BJ (cell line): ENCODE data around the gene LARP1B. TPM values are rescaled to one million over a fixed set of nuclear protein-coding genes. Genes with fewer than 3 reads are reported as not detected.
"Not testable (repeated sequence)": the region's sequence is repeated elsewhere in the genome, so short reads cannot be mapped to it uniquely, and the experiment has no call there.

Experiments
- CTCF ChIA-PET: fragments of 350-600 bp; formaldehyde crosslinking; extraction: SDS; loops from one replicate; lab custom pipeline; 2021; ENCODE audit warnings: antibody characterized with exemption, inconsistent platforms; lab: Yijun Ruan, JAX
- POLR2A ChIA-PET: fragments of 300-600 bp; sonication (Branson Sonifier 250); formaldehyde crosslinking; extraction: SDS; loops from one replicate; lab custom pipeline; 2021; ENCODE audit warnings: antibody characterized with exemption; lab: Charles Lee
- DNase-seq: peaks from one replicate; pipeline ENCODE4 v3.0.0-alpha.2; 2011; ENCODE audit warnings: low read depth
- H3K27me3 ChIP-seq: 2 replicates; pipeline ENCODE4 v1.6.0; 2011; ENCODE audit warnings: low read length; ENCODE audit not compliant: control insufficient read depth, insufficient read depth
- H3K36me3 ChIP-seq: 2 replicates; pipeline ENCODE4 v1.5.1; 2011; ENCODE audit warnings: low read length; ENCODE audit not compliant: control insufficient read depth, insufficient read depth
- H3K4me3 ChIP-seq: 2 replicates; pipeline ENCODE4 v1.5.1; 2011; ENCODE audit warnings: low read depth, mild to moderate bottlenecking, control low read depth, low read length
- CTCF ChIP-seq: IDR thresholded peaks from 2 replicates; pipeline ENCODE4 v1.5.1; 2011; ENCODE audit warnings: low read depth, mild to moderate bottlenecking, control low read depth, inconsistent platforms, low read length, moderate library complexity; ENCODE audit not compliant: insufficient read depth
- polyA plus RNA-seq: library from polyadenylated mRNA; depleted of rRNA; stranded (reverse); fragments of >200 nt; gene quantifications from 2 replicates; pipeline ENCODE4 v1.2.3, GENCODE V29; 2011

LARP1B gene
- polyA plus RNA-seq, 1 experiment = 4.5 TPM

- POLR2A ChIA-PET, H3K4me3 ChIP-seq, H3K27me3 ChIP-seq, H3K36me3 ChIP-seq, DNase-seq: not testable (repeated sequence)
- CTCF ChIA-PET = interaction anchor here (1.4 kb wide), 1 partner anchor 8 kb away, joined by 4 read pairs; no protein-coding TSS in a partner anchor
Measured at GRCh38 chr4:128051229-128051628, 9.9 kb upstream of the LARP1B start.

DNA sequence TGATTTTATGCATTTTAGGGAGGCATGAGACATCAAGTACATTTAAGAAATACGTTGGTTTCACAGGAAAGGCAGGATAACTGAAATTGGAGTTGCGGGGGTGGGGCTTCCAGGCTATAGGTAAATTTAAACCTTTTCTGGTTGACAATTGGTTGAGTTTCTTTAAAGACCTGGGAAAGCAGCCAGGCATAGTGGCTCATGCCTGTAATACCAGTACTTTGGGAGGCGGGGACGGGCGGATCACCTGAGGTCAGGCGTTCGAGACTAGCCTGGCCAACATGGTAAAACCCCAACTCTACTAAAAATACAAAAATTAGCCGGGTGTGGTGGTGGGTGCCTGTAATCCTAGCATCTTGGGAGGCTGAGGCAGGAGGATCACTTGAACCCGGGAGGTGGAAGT lies 6.2 kb upstream of the LARP1B start:
- POLR2A ChIA-PET = not testable (repeated sequence)

GRCh38 chr4:128055441-128056206 lies 5.5 kb upstream of the LARP1B start:
- POLR2A ChIA-PET, H3K4me3 ChIP-seq, H3K27me3 ChIP-seq, DNase-seq, H3K36me3 ChIP-seq, CTCF ChIA-PET: not testable (repeated sequence)

More for the DNA sequence above, 6.2 kb upstream of the LARP1B start:
- H3K36me3 ChIP-seq, H3K27me3 ChIP-seq, H3K4me3 ChIP-seq, CTCF ChIA-PET, DNase-seq: not testable (repeated sequence)

DNA sequence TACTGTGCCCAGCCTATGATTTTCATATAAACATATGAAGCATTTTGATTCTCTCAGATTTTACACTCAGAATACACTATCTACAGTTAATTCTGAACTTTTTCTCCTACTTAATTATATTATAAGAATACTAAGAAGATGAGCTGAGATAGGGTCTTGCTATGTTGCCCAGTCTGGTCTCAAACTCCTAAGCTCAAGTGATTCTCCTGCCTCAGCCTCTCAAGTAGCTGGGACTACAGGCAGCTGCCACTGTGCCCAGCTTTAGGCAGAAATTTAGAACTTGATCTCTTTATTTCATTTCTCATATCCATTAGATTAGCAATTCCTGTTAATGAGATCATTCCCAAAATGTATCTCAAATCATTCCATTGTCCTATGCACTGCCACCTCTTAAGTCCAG lies 4.7 kb upstream of the LARP1B start:
- H3K4me3 ChIP-seq = no peak overlapping the region
- no peak for TF ChIP-seq CTCF
- CTCF ChIA-PET = no interaction called here
- no peaks in the 10 kb centered on the region for H3K36me3 ChIP-seq
- no peaks in the 10 kb centered on the region for H3K27me3 ChIP-seq
- POLR2A ChIA-PET = no interaction called here
- DNase-seq = no peak

DNA sequence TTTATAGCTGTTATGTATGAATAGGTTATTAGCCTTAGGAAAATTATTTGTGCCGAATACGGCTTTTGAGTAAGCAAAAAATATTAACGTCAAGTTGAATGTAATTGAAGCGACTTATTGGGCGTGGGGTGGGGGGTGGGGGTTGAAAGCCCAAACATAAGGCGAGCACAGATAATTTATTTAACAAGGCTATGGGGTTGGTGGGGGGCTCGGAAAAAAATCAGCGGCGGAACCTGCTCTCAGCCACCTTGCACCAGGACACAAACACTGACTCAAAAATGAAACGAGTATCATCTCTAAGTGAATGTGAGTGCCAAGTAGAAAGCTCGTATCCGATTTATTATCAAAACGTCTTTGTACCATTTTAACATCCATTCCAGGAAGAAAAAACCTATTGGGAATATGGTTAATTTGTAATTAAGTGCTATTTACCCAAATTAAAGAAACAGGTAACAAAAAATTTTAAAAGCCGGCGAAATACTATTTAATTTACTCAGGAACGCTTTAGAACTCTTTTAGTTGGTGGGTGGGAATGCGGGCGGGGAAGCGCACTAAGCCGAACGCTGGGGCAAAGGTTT lies 902 bp upstream of the LARP1B start:
- POLR2A ChIA-PET = interaction anchor here (0.6 kb wide), 1 partner anchor 182 kb away, joined by 3 read pairs; no protein-coding TSS in a partner anchor
- peak overlapping the region; percentile 91 for H3K4me3 ChIP-seq
- no peaks in the 10 kb centered on the region for H3K36me3 ChIP-seq
- no peak for TF ChIP-seq CTCF
- DNase-seq = no peak
- no peaks in the 10 kb centered on the region for H3K27me3 ChIP-seq
- CTCF ChIA-PET = interaction anchor here (0.6 to 1.2 kb wide), 3 partner anchors 9 to 452 kb away, joined by 3 to 4 read pairs (median 3); no protein-coding TSS in a partner anchor

DNA sequence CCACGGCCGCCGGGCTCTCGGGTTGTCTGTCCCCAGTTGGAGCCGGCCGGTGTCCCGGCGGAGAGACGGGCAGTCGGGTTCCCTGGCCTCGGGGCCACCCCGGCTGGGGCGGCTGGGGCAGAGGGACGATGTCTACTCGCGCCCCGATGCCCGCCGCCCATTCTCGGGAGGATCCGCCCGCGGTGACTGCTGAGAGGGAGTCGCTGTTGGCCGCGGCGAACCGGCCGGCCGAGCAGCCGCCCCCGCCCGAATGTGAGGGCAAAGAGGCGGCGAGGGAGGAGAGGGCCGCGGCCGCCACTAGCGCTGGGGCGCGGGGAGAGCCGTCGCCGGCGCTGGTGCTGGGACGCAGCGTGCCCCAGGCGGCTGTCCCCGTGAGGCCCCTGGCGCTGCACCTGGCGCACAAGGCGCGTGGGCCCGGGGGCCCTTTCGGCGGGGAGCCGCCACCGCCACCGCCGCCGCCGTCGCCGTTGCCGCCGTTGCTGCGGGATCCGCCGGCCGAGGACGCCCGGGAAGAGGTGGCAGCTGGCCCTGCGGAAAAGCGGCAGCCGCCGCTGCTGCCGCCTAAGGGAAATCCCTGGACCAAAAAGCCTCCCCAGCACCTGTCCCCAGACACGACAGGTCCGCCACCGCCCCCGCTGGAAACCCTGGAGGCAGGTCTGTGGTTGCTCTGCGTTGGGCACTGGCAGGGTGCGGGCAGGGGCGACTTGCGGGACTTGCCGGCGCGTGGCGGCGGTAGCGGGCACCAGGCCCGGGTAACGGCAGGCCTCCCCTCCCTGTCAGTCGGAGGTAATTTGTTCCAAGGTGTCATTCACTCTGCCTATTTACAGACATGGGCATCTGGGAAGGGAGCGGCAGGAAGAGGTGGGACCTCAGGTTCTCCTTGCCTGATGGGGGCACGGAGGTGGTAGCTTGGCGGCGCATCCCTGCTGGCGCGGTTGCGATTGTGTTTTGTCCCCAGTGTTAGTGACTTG lies 739 bp downstream of the LARP1B start:
- Histone ChIP-seq H3K4me3 (peak overlapping the region; percentile 91), H3K27me3 (no peaks in the 10 kb centered on the region), H3K36me3 (no peaks in the 10 kb centered on the region)
- DNase-seq = no peak
- TF ChIP-seq CTCF = peak; percentile 24; the same call in 1 of the 2 replicates
- ChIA-PET POLR2A (interaction anchor here (0.6 to 0.9 kb wide), 2 partner anchors 97 to 238 kb away, joined by 3 to 4 read pairs; partner anchors contain the start of genes ABHD18 and MFSD8), CTCF (interaction anchor here (0.8 to 1.4 kb wide), 2 partner anchors 14 to 119 kb away, joined by 3 to 4 read pairs; no protein-coding TSS in a partner anchor)

GRCh38 chr4:128066453-128066820 lies 5.3 kb downstream of the LARP1B start:
- H3K27me3 ChIP-seq, H3K36me3 ChIP-seq, POLR2A ChIA-PET, CTCF ChIA-PET, DNase-seq, H3K4me3 ChIP-seq: not testable (repeated sequence)
